Measurements from ENCODE around the gene SPON2. TPM values are rescaled to one million over a fixed set of nuclear protein-coding genes. Genes with fewer than 3 reads are reported as not detected.
A peak's percentile ranks its signal among the peaks of the same experiment; 100 is the strongest.

SPON2 gene
- total RNA-seq, 5 donors from 2014 or later (not counting 1 experiment from before 2014, with no cell fraction given), result 13.6 to 39.8 (median 18.9) TPM

DNA sequence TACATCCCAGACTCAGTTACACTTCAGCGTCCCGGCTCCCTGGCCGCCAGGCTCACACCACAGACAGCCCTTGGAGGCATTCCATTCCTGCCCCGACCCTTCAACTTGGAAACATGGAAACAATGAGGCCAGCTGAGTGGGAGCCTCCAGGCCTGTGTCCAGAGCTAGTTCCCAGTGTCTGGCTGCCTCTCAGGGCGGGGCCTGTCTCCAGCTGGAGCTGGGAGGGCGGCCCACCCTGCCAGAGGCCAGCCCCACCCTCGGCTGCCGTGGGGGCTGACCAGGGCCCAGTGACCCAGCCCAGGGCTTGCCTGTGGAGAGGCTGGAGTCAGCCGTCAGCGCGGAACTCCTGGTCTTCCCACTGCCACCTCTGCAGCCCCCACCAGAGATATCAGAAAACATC, 37.4 kb upstream of the SPON2 start:
- ChIA-PET CTCF (no interaction called here), POLR2A (no interaction called here)
- Histone ChIP-seq H3K4me1 (ENCODE audit: control insufficient read depth in 1 of 2, extremely low read depth in 1 of 2, insufficient read depth in 2 of 2, low read length in 2 of 2) (peaks cover 0 to 45% of the 10 kb centered on the region in 2 experiments), H3K9me3 (no peaks in the 10 kb centered on the region), H3K36me3 (ENCODE audit: control insufficient read depth in 2 of 2, extremely low read depth in 1 of 2, insufficient read depth in 1 of 2, low read length in 1 of 2) (peaks cover 19 to 46% of the 10 kb centered on the region in 2 donors), H3K27ac (ENCODE audit: low read length) (no peak overlapping the region), H3K4me3 (ENCODE audit: control insufficient read depth in 1 of 2, extremely low read depth in 1 of 2, low read length in 1 of 2) (no peak overlapping the region), H3K27me3 (replicated peaks in 1 of 2; ENCODE audit: control insufficient read depth in 2 of 2, extremely low read depth in 1 of 2, insufficient read depth in 2 of 2, low read length in 1 of 2) (no peaks in the 10 kb centered on the region)
- Mint-ChIP-seq H3K27me3 (no peaks in the 10 kb centered on the region), H3K9me3 (no peaks in the 10 kb centered on the region), H3K27ac (no peak overlapping the region), H3K4me1 (peaks cover 0 to 5% (median 4%) of the 10 kb centered on the region in 3 donors), H3K4me3 (no peak overlapping the region), H3K36me3 (no peaks in the 10 kb centered on the region)
- WGBS (ENCODE audit: insufficient coverage), result 92% methylated on average over 8 of the region's 11 CpGs
- no peak for ATAC-seq (replicated peaks in 1 of 4)
- no peak for DNase-seq

DNA sequence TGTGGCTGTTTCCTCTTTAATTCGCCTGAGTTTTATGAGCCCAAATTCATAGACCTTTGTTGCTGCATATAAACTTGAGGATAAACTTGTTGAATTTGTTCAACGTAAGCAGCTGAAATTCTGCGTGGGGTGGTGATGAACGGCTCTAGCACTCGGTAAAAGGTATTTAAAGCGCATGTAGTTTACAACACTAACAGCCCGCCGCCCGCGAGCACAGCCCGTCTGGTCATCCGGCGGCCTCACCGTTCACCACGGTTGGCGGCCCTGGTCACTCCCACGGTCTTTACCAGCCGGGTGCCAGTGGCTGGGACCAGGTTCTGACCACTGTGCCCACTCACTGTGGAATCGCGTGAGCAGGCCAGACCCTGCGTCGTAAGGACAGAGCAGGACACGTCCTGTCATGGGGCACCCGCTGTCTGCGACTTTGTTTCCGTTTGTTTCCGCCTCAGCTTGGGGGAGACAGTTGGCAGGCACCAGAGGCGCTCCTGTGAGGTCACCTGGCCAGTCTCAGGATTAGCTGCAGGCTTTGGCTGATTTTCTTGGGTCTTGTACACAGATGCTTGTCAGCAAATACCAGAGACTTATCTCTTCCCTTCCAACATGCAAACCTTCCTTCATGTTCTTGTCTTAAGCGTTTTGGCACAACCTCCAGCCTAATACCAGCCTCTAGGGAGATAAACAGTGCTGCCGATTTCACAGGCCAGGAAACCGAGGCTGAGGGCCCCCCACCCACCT, 36.8 kb upstream of the SPON2 start:
- 93% methylated on average over 21 of the region's 31 CpGs for WGBS (ENCODE audit: insufficient coverage)
- H3K27ac ChIP-seq (ENCODE audit: low read length), result no peak overlapping the region
- ChIA-PET POLR2A (no interaction called here), CTCF (no interaction called here)
- no peak overlapping the region for H3K27ac Mint-ChIP-seq
- peaks cover under 1 to 12% (median 9%) of the 10 kb centered on the region in 3 donors for H3K4me1 Mint-ChIP-seq
- no peak overlapping the region for H3K4me3 Mint-ChIP-seq
- H3K4me1 ChIP-seq (ENCODE audit: control insufficient read depth in 1 of 2, extremely low read depth in 1 of 2, insufficient read depth in 2 of 2, low read length in 2 of 2), result peaks cover 0 to 48% of the 10 kb centered on the region in 2 experiments
- no peaks in the 10 kb centered on the region for H3K27me3 ChIP-seq (replicated peaks in 1 of 2; ENCODE audit: control insufficient read depth in 2 of 2, extremely low read depth in 1 of 2, insufficient read depth in 2 of 2, low read length in 1 of 2)
- H3K36me3 ChIP-seq (ENCODE audit: control insufficient read depth in 2 of 2, extremely low read depth in 1 of 2, insufficient read depth in 1 of 2, low read length in 1 of 2), result peaks cover 19 to 39% of the 10 kb centered on the region in 2 donors
- H3K27me3 Mint-ChIP-seq, result no peaks in the 10 kb centered on the region
- H3K4me3 ChIP-seq (ENCODE audit: control insufficient read depth in 1 of 2, extremely low read depth in 1 of 2, low read length in 1 of 2), result no peak overlapping the region
- DNase-seq, result no peak
- H3K9me3 Mint-ChIP-seq, result no peaks in the 10 kb centered on the region
- H3K36me3 Mint-ChIP-seq, result no peaks in the 10 kb centered on the region
- no peak for ATAC-seq (replicated peaks in 1 of 4)
- no peaks in the 10 kb centered on the region for H3K9me3 ChIP-seq

GRCh38 chr4:1208266-1208961, 36.0 kb upstream of the SPON2 start:
- ATAC-seq (replicated peaks in 1 of 4), result peak in 3 of 4 experiments; percentile 11 to 37 (median 25)
- POLR2A ChIA-PET, result no interaction called here
- Mint-ChIP-seq H3K4me1 (peaks cover 7 to 19% (median 16%) of the 10 kb centered on the region in 3 donors), H3K27ac (peak overlapping the region in 1 of 2 donors; percentile 39), H3K36me3 (no peaks in the 10 kb centered on the region), H3K4me3 (peak overlapping the region in 1 of 3 donors; percentile 6), H3K9me3 (no peaks in the 10 kb centered on the region), H3K27me3 (no peaks in the 10 kb centered on the region)
- Histone ChIP-seq H3K27ac (ENCODE audit: low read length) (no peak overlapping the region), H3K4me3 (ENCODE audit: control insufficient read depth in 1 of 2, extremely low read depth in 1 of 2, low read length in 1 of 2) (no peak overlapping the region), H3K27me3 (replicated peaks in 1 of 2; ENCODE audit: control insufficient read depth in 2 of 2, extremely low read depth in 1 of 2, insufficient read depth in 2 of 2, low read length in 1 of 2) (no peaks in the 10 kb centered on the region), H3K9me3 (no peaks in the 10 kb centered on the region), H3K36me3 (ENCODE audit: control insufficient read depth in 2 of 2, extremely low read depth in 1 of 2, insufficient read depth in 1 of 2, low read length in 1 of 2) (peaks cover 13 to 32% of the 10 kb centered on the region in 2 donors), H3K4me1 (ENCODE audit: control insufficient read depth in 1 of 2, extremely low read depth in 1 of 2, insufficient read depth in 2 of 2, low read length in 2 of 2) (peaks cover 0 to 55% of the 10 kb centered on the region in 2 experiments)
- no peak for DNase-seq
- 80% methylated on average over 37 of the region's 37 CpGs for WGBS (ENCODE audit: insufficient coverage)
- CTCF ChIA-PET, result no interaction called here

GRCh38 chr4:1207603-1208265, 35.4 kb upstream of the SPON2 start:
- Mint-ChIP-seq H3K36me3 (no peaks in the 10 kb centered on the region), H3K4me1 (peaks cover 12 to 26% (median 21%) of the 10 kb centered on the region in 3 donors), H3K27ac (no peak overlapping the region), H3K9me3 (no peaks in the 10 kb centered on the region), H3K4me3 (no peak overlapping the region), H3K27me3 (no peaks in the 10 kb centered on the region)
- Histone ChIP-seq H3K9me3 (no peaks in the 10 kb centered on the region), H3K27ac (ENCODE audit: low read length) (no peak overlapping the region), H3K4me3 (ENCODE audit: control insufficient read depth in 1 of 2, extremely low read depth in 1 of 2, low read length in 1 of 2) (no peak overlapping the region), H3K4me1 (ENCODE audit: control insufficient read depth in 1 of 2, extremely low read depth in 1 of 2, insufficient read depth in 2 of 2, low read length in 2 of 2) (peaks cover 0 to 62% of the 10 kb centered on the region in 2 experiments), H3K36me3 (ENCODE audit: control insufficient read depth in 2 of 2, extremely low read depth in 1 of 2, insufficient read depth in 1 of 2, low read length in 1 of 2) (peaks cover 6 to 25% of the 10 kb centered on the region in 2 donors), H3K27me3 (replicated peaks in 1 of 2; ENCODE audit: control insufficient read depth in 2 of 2, extremely low read depth in 1 of 2, insufficient read depth in 2 of 2, low read length in 1 of 2) (no peaks in the 10 kb centered on the region)
- 96% methylated on average over 24 of the region's 31 CpGs for WGBS (ENCODE audit: insufficient coverage)
- ChIA-PET POLR2A (interaction anchor here in 1 of 2 donors (0.5 kb wide), 1 partner anchor 40 kb away, joined by 3 read pairs; no protein-coding TSS in a partner anchor), CTCF (no interaction called here)
- ATAC-seq (replicated peaks in 1 of 4) (no peak), DNase-seq (no peak)

DNA sequence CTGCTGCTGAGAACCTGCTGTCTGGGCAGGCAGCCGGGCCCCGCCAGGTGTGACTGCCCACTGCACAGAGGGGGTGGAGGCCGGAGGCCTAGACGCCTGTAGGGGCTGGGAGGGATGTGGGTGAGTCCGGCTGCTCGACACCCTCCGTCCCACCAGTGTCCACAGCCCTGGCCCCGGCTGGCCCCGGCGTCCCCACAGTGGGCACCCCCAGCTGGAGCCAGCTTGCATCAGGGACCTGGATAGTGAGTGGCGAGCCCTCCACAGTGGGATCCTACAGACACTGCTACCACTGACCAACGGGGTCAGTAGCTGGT, 34.7 kb upstream of the SPON2 start:
- Mint-ChIP-seq H3K27me3 (no peaks in the 10 kb centered on the region), H3K4me1 (peaks cover 16 to 32% (median 28%) of the 10 kb centered on the region in 3 donors), H3K4me3 (no peak overlapping the region), H3K36me3 (no peaks in the 10 kb centered on the region), H3K27ac (no peak overlapping the region), H3K9me3 (no peaks in the 10 kb centered on the region)
- no peak for ATAC-seq (replicated peaks in 1 of 4)
- H3K27ac ChIP-seq (ENCODE audit: low read length), result no peak overlapping the region
- DNase-seq, result no peak
- H3K4me3 ChIP-seq (ENCODE audit: control insufficient read depth in 1 of 2, extremely low read depth in 1 of 2, low read length in 1 of 2), result no peak overlapping the region
- H3K27me3 ChIP-seq (replicated peaks in 1 of 2; ENCODE audit: control insufficient read depth in 2 of 2, extremely low read depth in 1 of 2, insufficient read depth in 2 of 2, low read length in 1 of 2), result no peaks in the 10 kb centered on the region
- ChIA-PET CTCF (no interaction called here), POLR2A (interaction anchor here in 1 of 2 donors (0.5 kb wide), 1 partner anchor 40 kb away, joined by 3 read pairs; no protein-coding TSS in a partner anchor)
- peaks cover 2 to 20% of the 10 kb centered on the region in 2 donors for H3K36me3 ChIP-seq (ENCODE audit: control insufficient read depth in 2 of 2, extremely low read depth in 1 of 2, insufficient read depth in 1 of 2, low read length in 1 of 2)
- peaks cover 3 to 68% of the 10 kb centered on the region in 2 experiments for H3K4me1 ChIP-seq (ENCODE audit: control insufficient read depth in 1 of 2, extremely low read depth in 1 of 2, insufficient read depth in 2 of 2, low read length in 2 of 2)
- 94% methylated on average over 11 of the region's 12 CpGs for WGBS (ENCODE audit: insufficient coverage)
- H3K9me3 ChIP-seq, result no peaks in the 10 kb centered on the region

DNA sequence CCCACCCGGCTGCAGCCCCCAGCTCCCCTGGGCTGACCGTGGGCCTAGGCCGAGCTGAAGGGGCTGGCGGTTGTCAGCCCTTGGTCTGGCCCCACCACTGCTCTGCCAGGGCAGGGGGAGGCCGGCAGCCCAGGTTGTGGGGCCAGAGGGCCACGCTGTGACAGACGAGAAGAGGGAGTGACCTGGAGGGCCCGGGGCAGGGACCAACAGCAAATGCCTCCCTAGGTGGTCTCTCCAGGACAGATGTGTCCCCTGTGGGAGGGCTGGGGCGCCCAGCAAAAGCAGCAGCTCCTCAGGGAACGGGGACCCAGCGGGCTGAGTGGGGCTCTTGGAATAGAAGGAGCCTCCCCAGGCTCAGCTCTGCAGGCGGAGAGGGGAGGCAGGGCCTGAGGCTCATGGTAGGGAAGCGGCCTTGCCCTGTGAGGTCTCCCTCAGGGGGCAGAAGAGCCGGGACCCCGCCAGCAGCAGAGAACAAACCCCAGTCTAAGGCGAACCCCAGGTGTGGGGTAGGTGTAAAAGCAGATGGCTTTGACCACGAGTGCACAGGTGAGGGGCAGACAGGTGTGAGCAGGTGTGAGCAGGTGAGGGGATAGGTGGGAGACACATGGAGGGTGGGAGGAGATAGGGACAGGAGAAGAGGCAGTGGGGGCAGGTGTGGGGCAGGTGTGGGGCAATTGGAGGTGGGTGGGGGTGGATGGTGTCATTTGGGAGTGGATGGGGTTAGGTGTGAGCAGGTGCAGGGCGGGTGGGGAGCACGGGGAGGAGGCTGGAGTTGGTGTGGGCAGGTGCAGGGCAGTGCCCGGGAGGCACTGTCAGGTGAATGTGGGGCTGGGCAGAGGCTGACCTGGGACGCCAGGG, 34.1 kb upstream of the SPON2 start:
- ATAC-seq (replicated peaks in 1 of 4) (no peak), DNase-seq (peak in 2 of 35 experiments; percentile 8 to 22)
- no peaks in the 10 kb centered on the region for H3K9me3 ChIP-seq
- ChIA-PET CTCF (no interaction called here), POLR2A (no interaction called here)
- H3K4me3 Mint-ChIP-seq, result no peak overlapping the region
- H3K4me1 Mint-ChIP-seq, result peaks cover 22 to 38% (median 33%) of the 10 kb centered on the region in 3 donors
- no peaks in the 10 kb centered on the region for H3K27me3 Mint-ChIP-seq
- no peak overlapping the region for H3K4me3 ChIP-seq (ENCODE audit: control insufficient read depth in 1 of 2, extremely low read depth in 1 of 2, low read length in 1 of 2)
- no peaks in the 10 kb centered on the region for H3K36me3 Mint-ChIP-seq
- H3K27ac Mint-ChIP-seq, result no peak overlapping the region
- peaks cover 3 to 74% of the 10 kb centered on the region in 2 experiments for H3K4me1 ChIP-seq (ENCODE audit: control insufficient read depth in 1 of 2, extremely low read depth in 1 of 2, insufficient read depth in 2 of 2, low read length in 2 of 2)
- WGBS (ENCODE audit: insufficient coverage), result 96% methylated on average over 17 of the region's 21 CpGs
- peaks cover 2 to 15% of the 10 kb centered on the region in 2 donors for H3K36me3 ChIP-seq (ENCODE audit: control insufficient read depth in 2 of 2, extremely low read depth in 1 of 2, insufficient read depth in 1 of 2, low read length in 1 of 2)
- H3K27me3 ChIP-seq (replicated peaks in 1 of 2; ENCODE audit: control insufficient read depth in 2 of 2, extremely low read depth in 1 of 2, insufficient read depth in 2 of 2, low read length in 1 of 2), result no peaks in the 10 kb centered on the region
- no peaks in the 10 kb centered on the region for H3K9me3 Mint-ChIP-seq
- no peak overlapping the region for H3K27ac ChIP-seq (ENCODE audit: low read length)

Data from T-cell (primary cell).